Pancreas (tissue), 10 donors: Measurements from ENCODE around the gene CFAP77. TPM values are rescaled to one million over a fixed set of nuclear protein-coding genes. Genes with fewer than 3 reads are reported as not detected.

Experiments
- ATAC-seq, 4 donors: fragments of 200-7000 bp; cut with Tn5 transposase; one replicate each; pipeline versions ENCODE4 v1.8.0 to v1.9.1; 2020; ENCODE audit warnings: mild to moderate bottlenecking in 4 of 4, moderate library complexity in 4 of 4
- DNase-seq, 6 donors: peaks; one replicate each; pipeline ENCODE4 v3.0.0-alpha.2; 2020
- FAIRE-seq: peaks from 2 replicates; lab custom pipeline; 2012; peaks lifted over from hg19 to GRCh38; lab: Jason Lieb, UNC
- H3K27ac ChIP-seq, 4 donors: fragments of 200-600 bp; sonication (generic); 1 replicate in 3 of 4; 2 replicates in 1 of 4; pipeline versions ENCODE4 v1.5.0 to v1.8.0; 2020
- H3K27me3 ChIP-seq, 4 donors: fragments of 200-600 bp; one replicate each; pipeline ENCODE4 v1.8.0; 2021
- H3K36me3 ChIP-seq, 3 donors: fragments of 200-600 bp; sonication (generic) in 1 of 3; one replicate each; pipeline versions ENCODE4 v1.5.0 to v1.8.0; 2020 to 2021
- H3K4me1 ChIP-seq, 3 donors: fragments of 200-600 bp; one replicate each; pipeline ENCODE4 v1.8.0; 2021
- H3K4me3 ChIP-seq, 4 donors: fragments of 200-600 bp; sonication (generic) in 2 of 4; one replicate each; pipeline versions ENCODE4 v1.5.0 to v1.8.0; 2020 to 2021
- H3K9me3 ChIP-seq, 4 donors: fragments of 200-600 bp; one replicate each; pipeline ENCODE4 v1.8.0; 2021
- WGBS, 2 donors: extraction: QIAGEN DNeasy Blood & Tissue Kit; methylation state at CpG; one replicate each; pipeline ENCODE4 v1.1.7; 2013; 5-methylcytosine and 5-hydroxymethylcytosine counted together
- intact Hi-C, 3 donors: fragments of 100-400 bp; cut with DNase I; formaldehyde crosslinking; loops; one replicate each; pipeline versions ENCODE4 v1.11.1 to v1.14.2; 2022
- polyA plus RNA-seq, 2 donors: library from polyadenylated mRNA; stranded (reverse); fragments of 200-250 nt; gene quantifications; one replicate each; pipeline ENCODE4 v1.2.3, GENCODE V29; 2013
- total RNA-seq, 6 donors: library from RNA; stranded (reverse); fragmentation: NEBNext Ultra II Directional in 4 of 6; extraction: Animal tissue kit (Norgen Biotek cat#: 25700) in 4 of 6; gene quantifications; one replicate each; pipeline versions ENCODE4 v1.2.1 to v1.2.4, GENCODE V29; 2021 to 2023
- TF ChIP-seq, protein P1 (sequence below), 4 donors: fragments of 200-600 bp; sonication (generic) in 3 of 4; IDR thresholded peaks; one replicate each; pipeline versions ENCODE4 v1.5.0 to v1.8.0; 2021; ENCODE audit warnings: antibody characterized with exemption in 4 of 4
- donor health status: healthy with polysubstance abuse.
- donor health status: DM: no; HTN: no; CAD: no; lungs with moderate emphysema.
- donor health status: DM: no; HTN: no; CAD: no.
- donor health status: control.
- donor health status: control.
- donor health status: Bipolar disorder and iron deficiency.
- donor health status: DM: yes; HTN: yes; CAD: no.
- donor health status: DM: no; HTN: no; CAD: no.
- donor health status: DM: no; HTN: no; CAD: no.
- donor health status: DM: yes; HTN: yes; CAD: no.

CFAP77 gene
- total and polyA plus RNA-seq, 8 donors = not detected

DNA sequence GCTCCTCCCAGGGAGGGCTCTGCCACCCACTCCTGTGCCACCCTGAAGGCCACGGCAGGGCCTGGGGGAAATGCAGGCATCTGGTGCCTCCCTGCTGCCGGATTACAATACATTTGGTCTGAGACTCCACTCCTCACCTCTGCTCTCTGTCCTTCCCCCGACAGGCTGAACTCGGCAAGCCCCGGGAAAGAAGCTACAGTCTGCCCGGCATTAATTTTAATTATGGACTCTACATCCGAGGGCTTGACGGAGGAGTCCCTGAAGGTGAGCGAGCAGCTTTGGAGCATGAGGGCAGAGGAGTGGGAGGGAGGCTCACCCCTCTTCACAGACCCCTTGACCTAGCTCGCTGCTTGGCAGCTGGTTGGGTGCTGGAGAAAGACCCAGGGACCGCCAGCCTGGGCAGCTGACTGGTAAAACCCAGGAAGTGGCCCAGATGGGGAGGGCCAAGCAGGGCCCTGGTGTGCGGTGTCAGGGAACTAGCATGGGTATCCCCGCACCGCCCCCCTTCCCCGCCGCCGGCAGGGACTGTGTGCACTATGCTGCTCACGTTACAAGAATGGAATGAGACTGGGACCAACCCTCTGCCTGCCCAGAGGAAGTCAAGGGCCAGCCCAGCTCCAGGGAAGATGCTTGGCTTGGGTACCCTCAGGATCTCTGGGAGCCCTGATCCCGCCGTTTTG is 88.7 kb downstream of the CFAP77 start:
- H3K9me3 ChIP-seq = no peaks in the 10 kb centered on the region
- peaks cover 0 to under 1% (median 0%) of the 10 kb centered on the region in 4 donors for H3K27me3 ChIP-seq
- WGBS, 2 donors = 50 to 51% methylated on average over 20 of the region's 20 CpGs
- TF ChIP-seq, protein P1, sequence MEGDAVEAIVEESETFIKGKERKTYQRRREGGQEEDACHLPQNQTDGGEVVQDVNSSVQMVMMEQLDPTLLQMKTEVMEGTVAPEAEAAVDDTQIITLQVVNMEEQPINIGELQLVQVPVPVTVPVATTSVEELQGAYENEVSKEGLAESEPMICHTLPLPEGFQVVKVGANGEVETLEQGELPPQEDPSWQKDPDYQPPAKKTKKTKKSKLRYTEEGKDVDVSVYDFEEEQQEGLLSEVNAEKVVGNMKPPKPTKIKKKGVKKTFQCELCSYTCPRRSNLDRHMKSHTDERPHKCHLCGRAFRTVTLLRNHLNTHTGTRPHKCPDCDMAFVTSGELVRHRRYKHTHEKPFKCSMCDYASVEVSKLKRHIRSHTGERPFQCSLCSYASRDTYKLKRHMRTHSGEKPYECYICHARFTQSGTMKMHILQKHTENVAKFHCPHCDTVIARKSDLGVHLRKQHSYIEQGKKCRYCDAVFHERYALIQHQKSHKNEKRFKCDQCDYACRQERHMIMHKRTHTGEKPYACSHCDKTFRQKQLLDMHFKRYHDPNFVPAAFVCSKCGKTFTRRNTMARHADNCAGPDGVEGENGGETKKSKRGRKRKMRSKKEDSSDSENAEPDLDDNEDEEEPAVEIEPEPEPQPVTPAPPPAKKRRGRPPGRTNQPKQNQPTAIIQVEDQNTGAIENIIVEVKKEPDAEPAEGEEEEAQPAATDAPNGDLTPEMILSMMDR (IDR thresholded peaks at IDR 0.05) = no peak
- H3K36me3 ChIP-seq = no peaks in the 10 kb centered on the region
- ATAC-seq (no peak), DNase-seq (no peak), FAIRE-seq (no peak)
- no peak overlapping the region for H3K4me3 ChIP-seq
- intact Hi-C loops = no loop called here
- no peak overlapping the region for H3K27ac ChIP-seq
- no peaks in the 10 kb centered on the region for H3K4me1 ChIP-seq

DNA sequence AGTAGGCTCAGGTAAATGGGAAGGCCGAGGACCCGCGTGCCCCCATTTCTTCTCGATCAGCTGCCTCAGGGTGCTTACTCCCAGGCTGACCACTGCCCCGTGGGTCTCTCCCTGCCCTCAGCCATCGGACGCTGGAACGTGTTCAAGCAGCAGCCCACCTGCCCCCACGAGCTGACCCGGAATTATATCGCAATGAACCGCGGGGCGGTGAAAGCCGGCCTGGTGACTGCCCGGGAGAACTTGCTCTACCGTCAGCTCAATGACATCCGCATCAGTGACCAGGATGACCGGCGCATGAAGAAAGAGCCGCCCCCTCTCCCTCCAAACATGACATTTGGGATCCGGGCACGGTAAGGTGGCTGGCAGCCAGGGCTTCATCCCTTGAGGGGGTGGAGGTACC is 89.2 kb downstream of the CFAP77 start:
- DNase-seq = no peak
- intact Hi-C loops = no loop called here
- TF ChIP-seq, protein P1 (IDR thresholded peaks at IDR 0.05) = no peak
- ATAC-seq = no peak
- Histone ChIP-seq H3K36me3 (no peaks in the 10 kb centered on the region), H3K27me3 (peaks cover 0 to 5% (median 0%) of the 10 kb centered on the region in 4 donors), H3K27ac (no peak overlapping the region), H3K9me3 (no peaks in the 10 kb centered on the region), H3K4me3 (no peak overlapping the region), H3K4me1 (no peaks in the 10 kb centered on the region)
- no peak for FAIRE-seq
- WGBS, 2 donors = 72 to 84% methylated on average over 19 to 23 of the region's 23 CpGs

DNA sequence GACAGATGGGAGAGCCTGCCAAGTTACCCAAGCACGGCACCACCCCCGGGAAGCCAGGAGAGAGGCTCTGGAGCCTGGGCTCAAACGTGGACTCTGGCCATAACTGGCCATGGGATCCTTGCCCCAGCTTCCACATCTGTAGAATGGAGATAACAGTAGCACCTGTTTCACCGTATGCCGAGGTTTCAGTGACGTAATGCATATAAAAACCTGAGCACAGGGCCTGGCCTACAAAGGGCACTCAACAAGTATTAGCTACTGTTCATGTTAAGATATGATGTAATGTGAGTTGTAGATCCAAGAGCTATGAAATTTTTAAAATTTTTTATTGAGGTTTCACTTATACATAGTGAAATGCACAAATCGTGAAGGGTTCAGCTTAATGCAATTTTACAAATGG is 90.2 kb downstream of the CFAP77 start:
- TF ChIP-seq, protein P1 (IDR thresholded peaks at IDR 0.05) = no peak
- Histone ChIP-seq H3K9me3 (no peaks in the 10 kb centered on the region), H3K4me1 (no peaks in the 10 kb centered on the region), H3K4me3 (no peak overlapping the region), H3K27me3 (peaks cover 0 to 5% (median 0%) of the 10 kb centered on the region in 4 donors), H3K27ac (no peak overlapping the region), H3K36me3 (no peaks in the 10 kb centered on the region)
- intact Hi-C loops = no loop called here
- DNase-seq (no peak), FAIRE-seq (no peak), ATAC-seq (no peak)
- WGBS, 2 donors = 66% methylated on average over 7 of the region's 7 CpGs

DNA sequence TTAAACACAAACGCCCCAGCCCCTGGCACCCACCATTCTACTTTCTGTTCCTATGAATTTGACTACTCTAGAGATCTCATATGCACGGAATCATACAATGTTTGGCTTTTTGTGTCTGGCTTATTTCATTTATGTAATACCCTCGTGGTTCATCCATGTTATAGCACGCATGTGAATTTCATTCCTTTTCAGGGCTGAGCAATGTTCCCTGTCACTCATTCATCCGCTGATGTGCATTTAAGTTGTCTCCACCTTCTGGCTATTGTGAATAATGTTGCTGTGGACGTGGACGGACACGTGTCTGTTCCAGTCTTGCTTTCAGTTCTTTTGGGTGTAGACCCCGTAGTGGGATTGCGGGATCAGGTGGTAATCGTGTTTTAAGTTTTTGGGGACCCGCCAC is 92.5 kb downstream of the CFAP77 start:
- no peaks in the 10 kb centered on the region for H3K9me3 ChIP-seq
- peaks cover 0 to 5% (median 0%) of the 10 kb centered on the region in 4 donors for H3K27me3 ChIP-seq
- H3K27ac ChIP-seq = no peak overlapping the region
- FAIRE-seq (no peak), DNase-seq (no peak), ATAC-seq (no peak)
- TF ChIP-seq, protein P1 (IDR thresholded peaks at IDR 0.05) = no peak
- H3K4me1 ChIP-seq = no peaks in the 10 kb centered on the region
- intact Hi-C loops = no loop called here
- 75 to 81% methylated on average over 12 of the region's 12 CpGs for WGBS, 2 donors
- H3K4me3 ChIP-seq = no peak overlapping the region
- no peaks in the 10 kb centered on the region for H3K36me3 ChIP-seq

DNA sequence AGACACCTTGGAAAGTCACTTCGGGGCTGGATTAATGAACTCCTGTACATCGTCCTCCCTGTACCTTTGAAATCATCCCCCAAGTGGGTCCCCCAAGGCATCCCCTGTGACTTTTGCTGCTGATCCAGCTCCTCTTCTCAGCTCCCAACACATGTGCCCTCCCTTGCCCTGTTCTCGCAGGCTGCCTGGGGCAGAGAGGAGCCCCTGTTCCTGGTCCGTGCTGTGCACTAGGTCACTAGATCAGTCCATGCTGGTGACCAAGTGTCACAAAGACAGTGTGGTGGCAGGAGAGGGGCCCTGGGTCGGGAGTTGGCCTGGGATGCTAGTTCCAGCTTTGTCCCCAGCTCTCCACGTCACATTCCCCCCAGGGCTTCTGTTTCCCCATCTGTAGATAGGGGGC is 93.1 kb downstream of the CFAP77 start:
- ATAC-seq = no peak
- Histone ChIP-seq H3K9me3 (no peaks in the 10 kb centered on the region), H3K36me3 (no peaks in the 10 kb centered on the region), H3K27ac (no peak overlapping the region), H3K4me3 (no peak overlapping the region), H3K27me3 (peaks cover 0 to 5% (median 0%) of the 10 kb centered on the region in 4 donors), H3K4me1 (no peaks in the 10 kb centered on the region)
- no peak for FAIRE-seq
- TF ChIP-seq, protein P1 (IDR thresholded peaks at IDR 0.05) = no peak
- WGBS, 2 donors = 44 to 61% methylated on average over 6 of the region's 6 CpGs
- DNase-seq = no peak
- intact Hi-C loops = no loop called here
